ENCODE measurements around the gene P2RY14. TPM values are rescaled to one million over a fixed set of nuclear protein-coding genes. Genes with fewer than 3 reads are reported as not detected.

Gene P2RY14
- total RNA-seq, 1 donor from 2014 or later, result 1.5 TPM

- POLR2A ChIA-PET, result no interaction called here
- Mint-ChIP-seq H3K9me3 (no peaks in the 10 kb centered on the region), H3K4me1 (peaks cover 3% of the 10 kb centered on the region), H3K36me3 (ENCODE audit: low read depth) (no peaks in the 10 kb centered on the region), H3K4me3 (no peak overlapping the region), H3K27me3 (no peaks in the 10 kb centered on the region), H3K27ac (no peak overlapping the region)
- no peak for ATAC-seq (ENCODE audit: low read depth)
- intact Hi-C loops (cut with micrococcal nuclease), result no loop called here
- TF ChIP-seq CTCF (IDR thresholded peaks at IDR 0.05), result no peak
- DNase-seq, result no peak
- CTCF ChIA-PET, result interaction anchor here (1.5 kb wide), 1 partner anchor 28 kb away, joined by 6 read pairs; no protein-coding TSS in a partner anchor
Measured at GRCh38 chr3:151199554-151200438, 78.5 kb downstream of the P2RY14 start.

- ChIA-PET POLR2A (no interaction called here), CTCF (no interaction called here)
- no peak overlapping the region for H3K27ac Mint-ChIP-seq
- no peak for ATAC-seq (ENCODE audit: low read depth)
- DNase-seq, result no peak
- no peaks in the 10 kb centered on the region for H3K27me3 Mint-ChIP-seq
- intact Hi-C loops (cut with micrococcal nuclease), result no loop called here
- no peaks in the 10 kb centered on the region for H3K9me3 Mint-ChIP-seq
- TF ChIP-seq CTCF (IDR thresholded peaks at IDR 0.05), result no peak
- no peaks in the 10 kb centered on the region for H3K4me1 Mint-ChIP-seq
- H3K4me3 Mint-ChIP-seq, result no peak overlapping the region
- H3K36me3 Mint-ChIP-seq (ENCODE audit: low read depth), result no peaks in the 10 kb centered on the region
Measured at GRCh38 chr3:151198849-151199248, 79.5 kb downstream of the P2RY14 start.

GRCh38 chr3:151197981-151198767, 80.2 kb downstream of the P2RY14 start:
- no peaks in the 10 kb centered on the region for H3K27me3 Mint-ChIP-seq
- ChIA-PET POLR2A (no interaction called here), CTCF (no interaction called here)
- no peaks in the 10 kb centered on the region for H3K9me3 Mint-ChIP-seq
- no peaks in the 10 kb centered on the region for H3K36me3 Mint-ChIP-seq (ENCODE audit: low read depth)
- no peaks in the 10 kb centered on the region for H3K4me1 Mint-ChIP-seq
- H3K27ac Mint-ChIP-seq, result no peak overlapping the region
- no peak for TF ChIP-seq CTCF (IDR thresholded peaks at IDR 0.05)
- ATAC-seq (ENCODE audit: low read depth) (no peak), DNase-seq (no peak)
- H3K4me3 Mint-ChIP-seq, result no peak overlapping the region
- intact Hi-C loops (cut with micrococcal nuclease), result no loop called here

- DNase-seq (no peak), ATAC-seq (ENCODE audit: low read depth) (no peak)
- Mint-ChIP-seq H3K36me3 (ENCODE audit: low read depth) (no peaks in the 10 kb centered on the region), H3K27me3 (no peaks in the 10 kb centered on the region), H3K9me3 (no peaks in the 10 kb centered on the region), H3K27ac (no peak overlapping the region), H3K4me3 (no peak overlapping the region), H3K4me1 (no peaks in the 10 kb centered on the region)
- ChIA-PET POLR2A (no interaction called here), CTCF (no interaction called here)
- intact Hi-C loops (cut with micrococcal nuclease), result no loop called here
- no peak for TF ChIP-seq CTCF (IDR thresholded peaks at IDR 0.05)
Measured at GRCh38 chr3:151197228-151197627, 81.1 kb downstream of the P2RY14 start.

GRCh38 chr3:151196434-151196833, 81.9 kb downstream of the P2RY14 start:
- intact Hi-C loops (cut with micrococcal nuclease), result no loop called here
- Mint-ChIP-seq H3K36me3 (ENCODE audit: low read depth) (no peaks in the 10 kb centered on the region), H3K27ac (no peak overlapping the region), H3K4me1 (no peaks in the 10 kb centered on the region), H3K27me3 (no peaks in the 10 kb centered on the region), H3K9me3 (no peaks in the 10 kb centered on the region), H3K4me3 (no peak overlapping the region)
- CTCF ChIA-PET, result interaction anchor here (1.2 kb wide), 1 partner anchor 11 kb away, joined by 3 read pairs; no protein-coding TSS in a partner anchor
- POLR2A ChIA-PET, result no interaction called here
- DNase-seq, result no peak
- ATAC-seq (ENCODE audit: low read depth), result no peak
- TF ChIP-seq CTCF (IDR thresholded peaks at IDR 0.05), result no peak
